VCaP (cell line): Measurements from ENCODE around the gene RAB6B.
"Not testable (repeated sequence)": the region's sequence is repeated elsewhere in the genome, so short reads cannot be mapped to it uniquely, and the experiment has no call there.

Source experiments
- H3K27ac ChIP-seq: fragments of 450-650 bp; 2 replicates; pipeline ENCODE4 v1.5.1; 2017
- CTCF ChIP-seq: fragments of 450-650 bp; conservative IDR thresholded peaks from 2 replicates; pipeline ENCODE4 v1.5.1; 2017; ENCODE audit warnings: mild to moderate bottlenecking, moderate library complexity

RAB6B gene

GRCh38 chr3:133788024-133788423 is 107.7 kb downstream of the RAB6B start:
- no peak overlapping the region for H3K27ac ChIP-seq
- no peak for TF ChIP-seq CTCF

GRCh38 chr3:133783762-133784161 is 111.9 kb downstream of the RAB6B start:
- TF ChIP-seq CTCF, result no peak
- H3K27ac ChIP-seq, result no peak overlapping the region

- TF ChIP-seq CTCF, result no peak
- no peak overlapping the region for H3K27ac ChIP-seq
Observed at GRCh38 chr3:133782454-133782853, 113.2 kb downstream of the RAB6B start.

- no peak overlapping the region for H3K27ac ChIP-seq
- no peak for TF ChIP-seq CTCF
Observed at GRCh38 chr3:133781570-133781969, 114.1 kb downstream of the RAB6B start.

GRCh38 chr3:133780756-133781155 is 114.9 kb downstream of the RAB6B start:
- H3K27ac ChIP-seq, result not testable (repeated sequence)

- no peak for TF ChIP-seq CTCF
- H3K27ac ChIP-seq, result no peak overlapping the region
Observed at GRCh38 chr3:133779626-133780203, 116.0 kb downstream of the RAB6B start.

GRCh38 chr3:133777807-133778568 is 117.7 kb downstream of the RAB6B start:
- H3K27ac ChIP-seq, result no peak overlapping the region
- TF ChIP-seq CTCF, result no peak

GRCh38 chr3:133776794-133777438 is 118.8 kb downstream of the RAB6B start:
- no peak for TF ChIP-seq CTCF
- H3K27ac ChIP-seq, result no peak overlapping the region
